OCI-LY7 (cell line): ENCODE results near the gene NNAT. TPM values are rescaled to one million over a fixed set of nuclear protein-coding genes. Genes with fewer than 3 reads are reported as not detected.

Experiments
- BruUV-seq: library from RNA; stranded (reverse); fragments of 400-500 nt; replicated peaks from 2 replicates; lab custom pipeline; 2021; lab: Mats Ljungman, UMichigan
- CTCF ChIA-PET: fragments of 300-600 bp; sonication (Branson Sonifier 250); formaldehyde crosslinking; loops from one replicate; lab custom pipeline; 2022; ENCODE audit warnings: antibody characterized with exemption; ENCODE audit not compliant: unreplicated experiment; lab: Charles Lee
- POLR2A ChIA-PET: fragments of 300-600 bp; sonication (Branson Sonifier 250); formaldehyde crosslinking; loops from one replicate; lab custom pipeline; 2022; ENCODE audit warnings: antibody characterized with exemption; lab: Charles Lee
- DNase-seq: peaks from one replicate; pipeline ENCODE4 v3.0.0-alpha.2; 2015; ENCODE audit warnings: low spot score
- H2AFZ ChIP-seq: fragments of 200-600 bp; sonication (generic), shearing (Covaris generic); 2 replicates; pipeline ENCODE4 v1.6.1; 2014; ENCODE audit warnings: mild to moderate bottlenecking, antibody characterized with exemption, low read length, moderate library complexity
- H3K27ac ChIP-seq: fragments of 200-600 bp; sonication (generic); 2 replicates; pipeline ENCODE4 v1.5.1; 2014; ENCODE audit warnings: mixed run types, low read depth, mild to moderate bottlenecking, moderate library complexity, low read length, inconsistent platforms; ENCODE audit not compliant: poor library complexity, severe bottlenecking
- H3K36me3 ChIP-seq: fragments of 200-600 bp; sonication (generic); 2 replicates; pipeline ENCODE4 v1.6.1; 2014; ENCODE audit warnings: mild to moderate bottlenecking, antibody characterized with exemption, low read length, moderate library complexity, mixed read lengths; ENCODE audit not compliant: insufficient read depth
- H3K4me1 ChIP-seq: fragments of 200-600 bp; sonication (generic); 2 replicates; pipeline ENCODE4 v1.5.1; 2014; ENCODE audit warnings: mild to moderate bottlenecking, low read length; ENCODE audit not compliant: insufficient read depth, poor library complexity, severe bottlenecking
- H3K4me2 ChIP-seq: fragments of 200-600 bp; sonication (generic); 2 replicates; pipeline ENCODE4 v1.6.1; 2014; ENCODE audit warnings: mild to moderate bottlenecking, low read length
- H3K4me3 ChIP-seq: fragments of 200-600 bp; sonication (generic); 2 replicates; pipeline ENCODE4 v1.5.1; 2014; ENCODE audit warnings: mild to moderate bottlenecking, low read depth, low read length; ENCODE audit not compliant: poor library complexity, severe bottlenecking
- H3K79me2 ChIP-seq: fragments of 200-600 bp; sonication (generic); 2 replicates; pipeline ENCODE4 v1.6.1; 2016; ENCODE audit warnings: low read depth, mild to moderate bottlenecking, low read length, moderate library complexity, mixed read lengths; ENCODE audit not compliant: insufficient read depth
- H3K9me2 ChIP-seq: fragments of 200-600 bp; sonication (generic); 2 replicates; pipeline ENCODE4 v1.6.1; 2016; ENCODE audit warnings: mild to moderate bottlenecking, low read length, mixed read lengths; ENCODE audit not compliant: insufficient read depth
- H3K9me3 ChIP-seq: fragments of 200-600 bp; sonication (generic); 2 replicates; pipeline ENCODE4 v1.6.1; 2014; ENCODE audit warnings: mild to moderate bottlenecking, mixed run types, low read length, mixed read lengths
- H4K20me1 ChIP-seq: fragments of 200-600 bp; sonication (generic); 2 replicates; pipeline ENCODE4 v1.6.1; 2014; ENCODE audit warnings: mild to moderate bottlenecking, antibody characterized with exemption, low read length, moderate library complexity, mixed read lengths; ENCODE audit not compliant: insufficient read depth
- EZH2phosphoT487 ChIP-seq: fragments of 200-600 bp; sonication (generic); IDR thresholded peaks from 2 replicates; pipeline ENCODE4 v1.6.1; 2018; ENCODE audit warnings: low read depth, borderline replicate concordance, mild to moderate bottlenecking, mixed run types, antibody characterized with exemption, low read length, moderate library complexity, mixed read lengths
- intact Hi-C: fragments of 100-400 bp; cut with micrococcal nuclease; formaldehyde crosslinking; loops from one replicate; pipeline ENCODE4 v1.10.0; 2022; ENCODE audit not compliant: unreplicated experiment
- total RNA-seq, 2 experiments: library from RNA; depleted of rRNA in 1 of 2; stranded (reverse); fragments of >200 nt in 1 of 2; shearing (Covaris generic) in 1 of 2; gene quantifications; 2 replicates each; pipeline ENCODE4 v1.2.3, GENCODE V29; 2014 to 2022
- TF ChIP-seq, protein P1 (sequence below): fragments of 200-600 bp; sonication (generic); conservative IDR thresholded peaks from 2 replicates; pipeline ENCODE4 v1.5.1; 2014; ENCODE audit warnings: mild to moderate bottlenecking, antibody characterized with exemption, low read length, moderate library complexity, mixed read lengths

NNAT gene
- total RNA-seq, 2 experiments from 2014 or later: not detected

- Histone ChIP-seq H2AFZ (no peak overlapping the region), H3K4me1 (peaks cover 4% of the 10 kb centered on the region), H3K36me3 (no peaks in the 10 kb centered on the region), H3K4me3 (no peak overlapping the region), H3K79me2 (no peaks in the 10 kb centered on the region), H4K20me1 (no peaks in the 10 kb centered on the region), H3K9me3 (no peaks in the 10 kb centered on the region), H3K4me2 (peak overlapping the region; percentile 41; the same call in 1 of the 2 replicates), H3K9me2 (no peaks in the 10 kb centered on the region), H3K27ac (no peak overlapping the region)
- TF ChIP-seq, protein P1, sequence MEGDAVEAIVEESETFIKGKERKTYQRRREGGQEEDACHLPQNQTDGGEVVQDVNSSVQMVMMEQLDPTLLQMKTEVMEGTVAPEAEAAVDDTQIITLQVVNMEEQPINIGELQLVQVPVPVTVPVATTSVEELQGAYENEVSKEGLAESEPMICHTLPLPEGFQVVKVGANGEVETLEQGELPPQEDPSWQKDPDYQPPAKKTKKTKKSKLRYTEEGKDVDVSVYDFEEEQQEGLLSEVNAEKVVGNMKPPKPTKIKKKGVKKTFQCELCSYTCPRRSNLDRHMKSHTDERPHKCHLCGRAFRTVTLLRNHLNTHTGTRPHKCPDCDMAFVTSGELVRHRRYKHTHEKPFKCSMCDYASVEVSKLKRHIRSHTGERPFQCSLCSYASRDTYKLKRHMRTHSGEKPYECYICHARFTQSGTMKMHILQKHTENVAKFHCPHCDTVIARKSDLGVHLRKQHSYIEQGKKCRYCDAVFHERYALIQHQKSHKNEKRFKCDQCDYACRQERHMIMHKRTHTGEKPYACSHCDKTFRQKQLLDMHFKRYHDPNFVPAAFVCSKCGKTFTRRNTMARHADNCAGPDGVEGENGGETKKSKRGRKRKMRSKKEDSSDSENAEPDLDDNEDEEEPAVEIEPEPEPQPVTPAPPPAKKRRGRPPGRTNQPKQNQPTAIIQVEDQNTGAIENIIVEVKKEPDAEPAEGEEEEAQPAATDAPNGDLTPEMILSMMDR: no peak
- no peak for TF ChIP-seq EZH2phosphoT487
- ChIA-PET POLR2A (no interaction called here), CTCF (no interaction called here)
- DNase-seq: no peak
- no TSS peak for BruUV-seq
- intact Hi-C loops: no loop called here
Observed at GRCh38 chr20:37567671-37568588, 46.9 kb downstream of the NNAT start.

GRCh38 chr20:37570419-37570818 lies 49.4 kb downstream of the NNAT start:
- Histone ChIP-seq H3K4me1 (peaks cover 4% of the 10 kb centered on the region), H3K27ac (no peak overlapping the region), H3K9me2 (no peaks in the 10 kb centered on the region), H4K20me1 (no peaks in the 10 kb centered on the region), H3K79me2 (no peaks in the 10 kb centered on the region), H3K4me3 (no peak overlapping the region), H3K36me3 (no peaks in the 10 kb centered on the region), H2AFZ (no peak overlapping the region), H3K9me3 (no peaks in the 10 kb centered on the region), H3K4me2 (no peak overlapping the region)
- no peak for TF ChIP-seq EZH2phosphoT487
- TF ChIP-seq, protein P1: no peak
- DNase-seq: no peak
- no TSS peak for BruUV-seq
- intact Hi-C loops: no loop called here
- POLR2A ChIA-PET: interaction anchor here (0.7 kb wide), 1 partner anchor 146 kb away, joined by 3 read pairs; no protein-coding TSS in a partner anchor
- CTCF ChIA-PET: no interaction called here

DNA sequence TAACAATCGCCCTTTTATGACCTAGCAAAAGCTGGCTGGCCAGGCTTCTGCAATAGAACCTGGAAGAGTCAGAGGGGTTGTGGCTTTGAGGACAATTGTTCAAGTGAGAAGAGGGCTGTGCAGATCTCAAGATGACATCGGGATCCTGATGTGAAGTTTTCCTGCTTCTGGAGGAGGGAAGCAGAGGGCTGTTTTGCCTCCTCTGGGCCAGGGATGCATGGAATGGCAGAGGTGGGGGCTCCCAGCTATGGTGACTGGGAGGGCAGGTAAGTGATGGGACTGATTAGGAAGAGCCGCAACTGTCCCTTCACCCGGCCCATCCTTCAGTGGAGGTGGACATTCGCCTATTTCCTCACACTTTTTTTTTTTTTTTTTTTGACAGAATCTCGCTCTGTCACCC lies 50.0 kb downstream of the NNAT start:
- Histone ChIP-seq H3K4me1 (peaks cover 10% of the 10 kb centered on the region), H3K9me3 (no peaks in the 10 kb centered on the region), H4K20me1 (no peaks in the 10 kb centered on the region), H3K27ac (no peak overlapping the region), H3K4me2 (no peak overlapping the region), H3K4me3 (no peak overlapping the region), H2AFZ (no peak overlapping the region), H3K79me2 (no peaks in the 10 kb centered on the region), H3K9me2 (no peaks in the 10 kb centered on the region), H3K36me3 (no peaks in the 10 kb centered on the region)
- intact Hi-C loops: no loop called here
- no peak for DNase-seq
- ChIA-PET POLR2A (interaction anchor here (0.7 kb wide), 1 partner anchor 146 kb away, joined by 3 read pairs; no protein-coding TSS in a partner anchor), CTCF (no interaction called here)
- BruUV-seq: no TSS peak
- TF ChIP-seq EZH2phosphoT487: no peak
- TF ChIP-seq, protein P1: no peak
